Vagina (tissue), 2 donors: ENCODE measurements around the gene CYP19A1. TPM values are rescaled to one million over a fixed set of nuclear protein-coding genes. Genes with fewer than 3 reads are reported as not detected.

Source experiments
- DNase-seq, 2 donors: peaks; one replicate each; pipeline ENCODE4 v3.0.0-alpha.2; 2017; ENCODE audit errors: extremely low spot score in 2 of 2
- H3K27ac ChIP-seq: fragments of 200-600 bp; sonication (generic); one replicate; pipeline ENCODE4 v1.5.1; 2019
- H3K27me3 ChIP-seq: fragments of 200-600 bp; sonication (generic); one replicate; pipeline ENCODE4 v1.5.1; 2019
- H3K36me3 ChIP-seq, 2 donors: fragments of 200-600 bp; sonication (generic); one replicate each; pipeline ENCODE4 v1.5.1; 2017 to 2019
- H3K4me1 ChIP-seq: fragments of 200-600 bp; sonication (generic); one replicate; pipeline ENCODE4 v1.5.1; 2019
- H3K4me3 ChIP-seq, 2 donors: fragments of 200-600 bp; sonication (generic); 1 replicate in 1 of 2; 2 replicates in 1 of 2; pipeline ENCODE4 v1.5.1; 2016 to 2019
- H3K9me3 ChIP-seq: fragments of 200-600 bp; sonication (generic); one replicate; pipeline ENCODE4 v1.5.1; 2019
- CTCF ChIP-seq, 3 experiments: fragments of 450-650 bp in 2 of 3; fragments of 200-600 bp in 1 of 3; sonication (generic) in 1 of 3; IDR thresholded peaks; one replicate each; pipeline ENCODE4 v1.5.1; 2017 to 2019; ENCODE audit warnings: antibody characterized with exemption in 3 of 3, mild to moderate bottlenecking in 2 of 3, moderate library complexity in 2 of 3
- POLR2A ChIP-seq, 2 donors: fragments of 450-650 bp; IDR thresholded peaks; one replicate each; pipeline ENCODE4 v1.6.1; 2017; ENCODE audit warnings: antibody characterized with exemption in 2 of 2, mild to moderate bottlenecking in 2 of 2, moderate library complexity in 2 of 2
- POLR2AphosphoS5 ChIP-seq, 2 donors: sonication (generic); formaldehyde crosslinking; IDR thresholded peaks; one replicate each; pipeline ENCODE4 v1.9.0; 2017; ENCODE audit warnings: antibody characterized with exemption in 2 of 2, mild to moderate bottlenecking in 2 of 2, low read depth in 1 of 2; ENCODE audit not compliant: insufficient read depth in 1 of 2
- intact Hi-C: fragments of 100-400 bp; cut with DNase I; formaldehyde crosslinking; loops from one replicate; pipeline ENCODE4 v1.15.1; 2023
- total RNA-seq: library from RNA; depleted of rRNA; stranded (reverse); fragments of >200 nt; gene quantifications from one replicate; pipeline ENCODE4 v1.2.3, GENCODE V29; 2016

The CYP19A1 gene
- total RNA-seq, 1 donor from 2014 or later: 8.8 TPM

- H3K36me3 ChIP-seq: no peaks in the 10 kb centered on the region
- H3K9me3 ChIP-seq: no peaks in the 10 kb centered on the region
- TF ChIP-seq CTCF (IDR thresholded peaks at IDR 0.05) (no peak), POLR2AphosphoS5 (IDR thresholded peaks at IDR 0.05; ENCODE audit: insufficient read depth in 1 of 2, low read depth in 1 of 2) (no peak), POLR2A (IDR thresholded peaks at IDR 0.05) (no peak)
- H3K27ac ChIP-seq: no peak overlapping the region
- no peaks in the 10 kb centered on the region for H3K4me1 ChIP-seq
- H3K27me3 ChIP-seq: no peaks in the 10 kb centered on the region
- H3K4me3 ChIP-seq: no peak overlapping the region
- intact Hi-C loops: no loop called here
- DNase-seq: no peak
Observed at GRCh38 chr15:51203797-51204196, 134.6 kb downstream of the CYP19A1 start.

GRCh38 chr15:51202783-51203182 lies 135.6 kb downstream of the CYP19A1 start:
- no peak for DNase-seq
- no peak overlapping the region for H3K4me3 ChIP-seq
- H3K4me1 ChIP-seq: no peaks in the 10 kb centered on the region
- H3K27ac ChIP-seq: no peak overlapping the region
- no peaks in the 10 kb centered on the region for H3K36me3 ChIP-seq
- H3K27me3 ChIP-seq: no peaks in the 10 kb centered on the region
- intact Hi-C loops: no loop called here
- TF ChIP-seq POLR2AphosphoS5 (IDR thresholded peaks at IDR 0.05; ENCODE audit: insufficient read depth in 1 of 2, low read depth in 1 of 2) (no peak), CTCF (IDR thresholded peaks at IDR 0.05) (no peak), POLR2A (IDR thresholded peaks at IDR 0.05) (no peak)
- H3K9me3 ChIP-seq: no peaks in the 10 kb centered on the region

DNA sequence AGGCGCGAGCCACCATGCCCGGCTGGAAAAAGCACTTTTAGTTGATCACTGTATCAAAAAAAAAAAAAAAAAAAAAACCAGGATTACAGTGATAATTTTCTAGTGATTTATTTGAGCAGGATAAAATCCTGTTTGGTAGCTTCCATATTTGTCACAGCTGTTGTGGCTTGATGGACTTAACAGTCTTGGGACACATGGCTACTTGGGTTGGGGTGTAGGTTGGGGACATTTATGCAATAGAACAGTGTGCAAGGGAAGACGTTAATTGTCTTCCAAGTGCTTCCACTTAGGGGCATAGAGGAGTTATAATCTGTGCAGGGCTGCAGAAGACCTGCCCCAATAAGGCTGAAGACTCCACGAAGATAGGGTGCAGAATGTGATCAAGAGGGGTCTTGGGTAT lies 136.8 kb downstream of the CYP19A1 start:
- no peak for DNase-seq
- Histone ChIP-seq H3K36me3 (no peaks in the 10 kb centered on the region), H3K4me3 (no peak overlapping the region), H3K27ac (no peak overlapping the region), H3K4me1 (no peaks in the 10 kb centered on the region), H3K27me3 (no peaks in the 10 kb centered on the region), H3K9me3 (no peaks in the 10 kb centered on the region)
- intact Hi-C loops: no loop called here
- TF ChIP-seq POLR2A (IDR thresholded peaks at IDR 0.05): no peak
- TF ChIP-seq POLR2AphosphoS5 (IDR thresholded peaks at IDR 0.05; ENCODE audit: insufficient read depth in 1 of 2, low read depth in 1 of 2): no peak
- TF ChIP-seq CTCF (IDR thresholded peaks at IDR 0.05): no peak

GRCh38 chr15:51200792-51201191 lies 137.6 kb downstream of the CYP19A1 start:
- Histone ChIP-seq H3K36me3 (no peaks in the 10 kb centered on the region), H3K4me1 (no peaks in the 10 kb centered on the region), H3K9me3 (no peaks in the 10 kb centered on the region), H3K27me3 (no peaks in the 10 kb centered on the region), H3K4me3 (no peak overlapping the region), H3K27ac (no peak overlapping the region)
- no peak for DNase-seq
- no peak for TF ChIP-seq CTCF (IDR thresholded peaks at IDR 0.05)
- no peak for TF ChIP-seq POLR2A (IDR thresholded peaks at IDR 0.05)
- no peak for TF ChIP-seq POLR2AphosphoS5 (IDR thresholded peaks at IDR 0.05; ENCODE audit: insufficient read depth in 1 of 2, low read depth in 1 of 2)
- intact Hi-C loops: no loop called here

- DNase-seq: no peak
- Histone ChIP-seq H3K27me3 (no peaks in the 10 kb centered on the region), H3K36me3 (no peaks in the 10 kb centered on the region), H3K9me3 (no peaks in the 10 kb centered on the region), H3K27ac (no peak overlapping the region), H3K4me1 (no peaks in the 10 kb centered on the region), H3K4me3 (no peak overlapping the region)
- TF ChIP-seq POLR2AphosphoS5 (IDR thresholded peaks at IDR 0.05; ENCODE audit: insufficient read depth in 1 of 2, low read depth in 1 of 2) (no peak), CTCF (IDR thresholded peaks at IDR 0.05) (no peak)
- intact Hi-C loops: no loop called here
Observed at GRCh38 chr15:51199541-51199940, 138.9 kb downstream of the CYP19A1 start.
